ENCODE data around the gene GPX8. TPM values are rescaled to one million over a fixed set of nuclear protein-coding genes. Genes with fewer than 3 reads are reported as not detected.

GPX8 gene
- total RNA-seq, 1 experiment from 2014 or later: 37.9 TPM

GRCh38 chr5:55149308-55149795, 10.6 kb upstream of the GPX8 start:
- no peak for DNase-seq
- Histone ChIP-seq H4K20me1 (ENCODE audit: control insufficient read depth, insufficient read depth, insufficient read length) (no peaks in the 10 kb centered on the region), H3K56ac (ENCODE audit: insufficient read length, low read depth, low read length) (no peak overlapping the region), H3K4me2 (ENCODE audit: insufficient read depth, insufficient read length, low read length) (no peak overlapping the region), H3K9me3 (ENCODE audit: control insufficient read depth, low read depth, low read length) (no peaks in the 10 kb centered on the region), H2BK20ac (ENCODE audit: low read depth, low read length, poor library complexity, severe bottlenecking) (no peak overlapping the region), H2AFZ (ENCODE audit: low read length) (no peak overlapping the region), H3K23ac (ENCODE audit: insufficient read length, low read depth, low read length) (no peak overlapping the region), H2BK120ac (ENCODE audit: low read depth, low read length, poor library complexity, severe bottlenecking) (no peak overlapping the region), H3K27me3 (ENCODE audit: insufficient read depth, low read length) (no peaks in the 10 kb centered on the region), H3K18ac (ENCODE audit: insufficient read length, low read depth, low read length) (no peak overlapping the region), H4K91ac (ENCODE audit: insufficient read length, low read depth, low read length) (no peak overlapping the region), H3K9ac (ENCODE audit: extremely low read depth, insufficient read length, low read length) (no peak overlapping the region), H3K79me1 (ENCODE audit: insufficient read depth, low read depth, low read length, poor library complexity, severe bottlenecking) (no peaks in the 10 kb centered on the region), H3T11ph (ENCODE audit: low read length) (no peak overlapping the region), H2AK5ac (ENCODE audit: insufficient read length, low read length) (no peak overlapping the region), H3K14ac (ENCODE audit: insufficient read depth, low read length) (no peak overlapping the region), H3K79me2 (ENCODE audit: insufficient read depth, low read length) (no peaks in the 10 kb centered on the region), H2BK15ac (ENCODE audit: low read depth, low read length) (no peak overlapping the region), H4K8ac (replicated peaks; ENCODE audit: insufficient read length, low read depth, low read length) (no peak overlapping the region), H3K27ac (ENCODE audit: insufficient read length, low read depth, low read length) (no peak overlapping the region), H3K4ac (ENCODE audit: low read depth, low read length) (no peak overlapping the region), H3K4me1 (ENCODE audit: insufficient read depth, low read length) (no peaks in the 10 kb centered on the region), H2BK12ac (ENCODE audit: insufficient read length, low read depth, low read length) (no peak overlapping the region), H3K23me2 (ENCODE audit: insufficient read length, low read depth, low read length, poor library complexity, severe bottlenecking) (no peaks in the 10 kb centered on the region), H4K5ac (ENCODE audit: insufficient read length, low read depth, low read length) (no peak overlapping the region), H2BK5ac (ENCODE audit: insufficient read length, low read length) (no peak overlapping the region)
- WGBS (ENCODE audit: extremely low coverage, insufficient read length, low lambda C conversion rate): no CpG with 5 or more reads among the region's 2 CpGs
- TF ChIP-seq CTCF (conservative IDR thresholded peaks at IDR 0.05): no peak
- no peak overlapping the region for H3K27ac Mint-ChIP-seq
- peaks cover 1% of the 10 kb centered on the region; the same call in 1 of the 2 replicates for H3K27me3 Mint-ChIP-seq (ENCODE audit: low read depth)
- no peaks in the 10 kb centered on the region for H3K36me3 Mint-ChIP-seq (ENCODE audit: insufficient read depth in 1 of 3, low read depth in 3 of 3)
- peaks cover 2 to 4% of the 10 kb centered on the region in 2 experiments; a peak in 2 of 4 replicates for H3K4me1 Mint-ChIP-seq
- no peaks in the 10 kb centered on the region; a peak in 1 of 5 replicates for H3K9me3 Mint-ChIP-seq
- H3K4me3 Mint-ChIP-seq: no peak overlapping the region

Data from H9 (cell line).